Esophagus (tissue), 2 donors: Measurements from ENCODE around the gene ADAMTSL3. TPM values are rescaled to one million over a fixed set of nuclear protein-coding genes. Genes with fewer than 3 reads are reported as not detected.

ENCODE experiments used
- H3K27ac ChIP-seq, 2 donors: one replicate each; pipeline ENCODE4 v1.5.1; 2013; ENCODE audit warnings: low read depth in 2 of 2, mild to moderate bottlenecking in 2 of 2, inconsistent platforms in 1 of 2, low read length in 1 of 2, moderate library complexity in 1 of 2
- H3K27me3 ChIP-seq, 2 donors: one replicate each; pipeline ENCODE4 v1.6.1; 2013; ENCODE audit warnings: low read length in 2 of 2, control low read depth in 1 of 2, mild to moderate bottlenecking in 1 of 2; ENCODE audit not compliant: insufficient read depth in 2 of 2, control insufficient read depth in 1 of 2
- H3K36me3 ChIP-seq, 2 donors: one replicate each; pipeline ENCODE4 v1.6.1; 2013; ENCODE audit warnings: low read length in 1 of 2; ENCODE audit not compliant: control insufficient read depth in 2 of 2, insufficient read depth in 2 of 2
- H3K4me1 ChIP-seq, 2 donors: one replicate each; pipeline ENCODE4 v1.6.1; 2013; ENCODE audit warnings: low read length in 1 of 2; ENCODE audit not compliant: control insufficient read depth in 2 of 2, insufficient read depth in 2 of 2
- H3K4me3 ChIP-seq, 2 donors: one replicate each; pipeline ENCODE4 v1.5.1; 2013; ENCODE audit warnings: low read length in 2 of 2, mild to moderate bottlenecking in 2 of 2, low read depth in 1 of 2, moderate library complexity in 1 of 2
- H3K9me3 ChIP-seq, 2 donors: one replicate each; pipeline ENCODE4 v1.6.1; 2013; ENCODE audit warnings: mild to moderate bottlenecking in 2 of 2, low read depth in 1 of 2, low read length in 1 of 2, moderate library complexity in 1 of 2; ENCODE audit not compliant: control insufficient read depth in 2 of 2, insufficient read depth in 1 of 2
- WGBS, 2 donors: extraction: QIAGEN DNeasy Blood & Tissue Kit; methylation state at CpG; one replicate each; pipeline ENCODE4 v1.1.7; 2013; 5-methylcytosine and 5-hydroxymethylcytosine counted together
- polyA plus RNA-seq, 2 donors: library from polyadenylated mRNA; stranded (reverse); fragments of 200-250 nt; gene quantifications; one replicate each; pipeline ENCODE4 v1.2.3, GENCODE V29; 2013
- donor health status: healthy with polysubstance abuse.
- donor health status: Bipolar disorder and iron deficiency.

Gene ADAMTSL3
- polyA plus RNA-seq, 2 donors = 0.18 TPM

GRCh38 chr15:83978588-83978987, 324.7 kb downstream of the ADAMTSL3 start:
- no peaks in the 10 kb centered on the region for H3K4me1 ChIP-seq
- H3K36me3 ChIP-seq = no peaks in the 10 kb centered on the region
- no peak overlapping the region for H3K4me3 ChIP-seq
- H3K9me3 ChIP-seq = peaks cover 3 to 4% of the 10 kb centered on the region in 2 donors
- H3K27ac ChIP-seq = no peak overlapping the region
- 60 to 64% methylated on average over 3 of the region's 3 CpGs for WGBS, 2 donors
- H3K27me3 ChIP-seq = no peaks in the 10 kb centered on the region

DNA sequence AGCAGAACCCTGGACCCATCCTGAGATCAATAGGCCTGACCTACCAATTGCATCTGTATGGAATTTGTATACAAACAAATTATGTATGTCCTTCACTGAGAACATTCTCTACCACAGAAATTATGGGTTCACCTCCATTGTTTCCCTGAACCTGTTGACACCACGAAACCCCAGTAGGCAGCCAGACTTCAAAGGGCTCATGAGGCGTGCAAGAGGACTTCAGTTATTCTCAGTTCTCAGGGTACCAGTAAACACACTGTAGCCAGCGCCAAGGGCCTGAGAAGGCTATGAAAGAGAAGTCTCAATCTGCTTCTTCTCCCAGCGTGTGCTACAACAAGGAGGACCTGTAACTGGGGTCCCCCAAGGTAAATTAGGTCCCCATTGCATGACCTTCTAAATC, 326.7 kb downstream of the ADAMTSL3 start:
- Histone ChIP-seq H3K4me3 (no peak overlapping the region), H3K36me3 (no peaks in the 10 kb centered on the region), H3K9me3 (peaks cover 3 to 4% of the 10 kb centered on the region in 2 donors), H3K27me3 (no peaks in the 10 kb centered on the region), H3K4me1 (no peaks in the 10 kb centered on the region), H3K27ac (no peak overlapping the region)
- WGBS, 2 donors = 85 to 91% methylated on average over 4 of the region's 4 CpGs

- no peaks in the 10 kb centered on the region for H3K4me1 ChIP-seq
- 92 to 94% methylated on average over 6 of the region's 6 CpGs for WGBS, 2 donors
- no peak overlapping the region for H3K4me3 ChIP-seq
- H3K27me3 ChIP-seq = no peaks in the 10 kb centered on the region
- no peaks in the 10 kb centered on the region for H3K36me3 ChIP-seq
- H3K9me3 ChIP-seq = no peaks in the 10 kb centered on the region
- H3K27ac ChIP-seq = no peak overlapping the region
Measured at GRCh38 chr15:83982748-83983147, 328.8 kb downstream of the ADAMTSL3 start.

DNA sequence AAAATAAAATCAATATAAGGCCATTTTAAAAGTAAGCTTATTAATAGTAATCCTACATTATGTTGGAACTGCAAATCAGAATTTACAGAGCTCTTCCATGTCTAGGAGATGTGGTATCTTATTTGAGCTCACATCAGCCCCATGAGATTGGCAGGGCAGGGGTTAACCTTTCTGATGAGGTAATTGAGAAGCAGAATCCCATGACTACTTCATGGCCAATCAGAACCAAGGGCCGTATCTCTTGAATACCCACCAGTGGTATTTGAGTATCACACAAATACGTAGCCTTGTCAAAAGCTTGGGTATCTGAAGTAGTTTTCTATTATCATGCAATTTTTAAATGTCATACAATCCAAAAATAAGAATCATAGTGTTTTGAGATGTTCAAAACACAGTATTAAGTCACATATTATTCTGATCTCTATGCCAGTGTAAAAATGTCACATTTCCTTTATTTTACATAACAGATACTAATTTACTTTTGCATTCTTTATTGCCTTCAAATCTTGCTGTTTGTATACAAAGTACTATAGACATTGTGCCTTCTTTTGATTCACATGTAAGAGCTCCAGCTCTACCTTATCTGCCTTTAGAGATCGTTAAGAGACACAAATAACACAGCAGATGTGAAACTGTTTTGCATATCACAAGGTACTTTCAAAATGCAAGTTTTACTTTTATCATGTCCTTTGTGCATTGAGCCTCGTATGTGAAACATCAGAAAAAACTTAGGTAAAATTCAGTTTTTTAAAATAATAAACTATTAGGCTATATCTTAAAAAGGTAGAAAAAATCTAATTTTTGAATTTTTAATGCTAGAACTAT, 329.9 kb downstream of the ADAMTSL3 start:
- no peaks in the 10 kb centered on the region for H3K27me3 ChIP-seq
- H3K36me3 ChIP-seq = no peaks in the 10 kb centered on the region
- H3K4me3 ChIP-seq = no peak overlapping the region
- H3K4me1 ChIP-seq = no peaks in the 10 kb centered on the region
- H3K9me3 ChIP-seq = no peaks in the 10 kb centered on the region
- no peak overlapping the region for H3K27ac ChIP-seq
- 53% methylated on average over 4 of the region's 4 CpGs for WGBS, 2 donors

- Histone ChIP-seq H3K4me3 (no peak overlapping the region), H3K4me1 (no peaks in the 10 kb centered on the region)
Measured at GRCh38 chr15:83984601-83985000, 330.7 kb downstream of the ADAMTSL3 start.

DNA sequence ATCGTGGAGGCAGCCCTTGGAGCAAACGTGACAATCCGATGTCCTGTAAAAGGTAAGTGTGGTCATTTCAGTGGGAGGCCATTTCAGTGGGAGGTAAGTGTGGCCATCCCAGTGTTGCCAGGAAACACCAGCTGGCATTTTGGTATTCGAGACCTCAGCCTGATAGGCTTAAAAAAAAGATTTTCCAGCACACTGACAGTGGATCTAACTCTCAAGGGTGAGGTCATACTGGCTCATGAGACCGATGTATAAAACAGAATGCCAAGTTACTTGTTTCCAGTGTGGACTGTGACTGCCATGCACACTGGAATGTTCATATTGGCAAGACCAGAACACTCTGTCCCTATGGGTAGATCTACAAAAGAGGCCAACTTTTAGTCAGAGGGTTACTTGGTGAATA, 337.2 kb downstream of the ADAMTSL3 start:
- no peaks in the 10 kb centered on the region for H3K36me3 ChIP-seq
- no peaks in the 10 kb centered on the region for H3K4me1 ChIP-seq
- 82 to 85% methylated on average over 5 of the region's 5 CpGs for WGBS, 2 donors
- H3K27ac ChIP-seq = no peak overlapping the region
- no peaks in the 10 kb centered on the region for H3K9me3 ChIP-seq
- H3K27me3 ChIP-seq = no peaks in the 10 kb centered on the region
- H3K4me3 ChIP-seq = no peak overlapping the region

More at GRCh38 chr15:83984601-83985000, 330.7 kb downstream of the ADAMTSL3 start:
- Histone ChIP-seq H3K27ac (no peak overlapping the region), H3K9me3 (no peaks in the 10 kb centered on the region), H3K36me3 (no peaks in the 10 kb centered on the region), H3K27me3 (no peaks in the 10 kb centered on the region)

GRCh38 chr15:83992324-83993031, 338.6 kb downstream of the ADAMTSL3 start:
- no peak overlapping the region for H3K4me3 ChIP-seq
- 72 to 80% methylated on average over 3 of the region's 3 CpGs for WGBS, 2 donors
- no peaks in the 10 kb centered on the region for H3K27me3 ChIP-seq
- no peak overlapping the region for H3K27ac ChIP-seq
- no peaks in the 10 kb centered on the region for H3K9me3 ChIP-seq
- H3K4me1 ChIP-seq = no peaks in the 10 kb centered on the region
- no peaks in the 10 kb centered on the region for H3K36me3 ChIP-seq

GRCh38 chr15:83993591-83993990, 339.7 kb downstream of the ADAMTSL3 start:
- 76 to 86% methylated on average over 2 of the region's 2 CpGs for WGBS, 2 donors
- Histone ChIP-seq H3K27me3 (no peaks in the 10 kb centered on the region), H3K9me3 (no peaks in the 10 kb centered on the region), H3K4me3 (no peak overlapping the region), H3K36me3 (no peaks in the 10 kb centered on the region), H3K4me1 (no peaks in the 10 kb centered on the region), H3K27ac (no peak overlapping the region)

GRCh38 chr15:83998486-83998885, 344.6 kb downstream of the ADAMTSL3 start:
- Histone ChIP-seq H3K36me3 (no peaks in the 10 kb centered on the region), H3K27me3 (no peaks in the 10 kb centered on the region), H3K4me3 (no peak overlapping the region), H3K9me3 (no peaks in the 10 kb centered on the region), H3K27ac (no peak overlapping the region), H3K4me1 (no peaks in the 10 kb centered on the region)
- 81 to 89% methylated on average over 2 of the region's 2 CpGs for WGBS, 2 donors
